GM18526 (cell line): Measurements from ENCODE around the gene SNURF.

Experiments used
- POLR2A ChIP-seq: IDR thresholded peaks from 3 replicates; pipeline ENCODE4 v1.6.1; 2011; ENCODE audit not compliant: insufficient read length; ENCODE audit errors: extremely low read depth

SNURF gene

DNA sequence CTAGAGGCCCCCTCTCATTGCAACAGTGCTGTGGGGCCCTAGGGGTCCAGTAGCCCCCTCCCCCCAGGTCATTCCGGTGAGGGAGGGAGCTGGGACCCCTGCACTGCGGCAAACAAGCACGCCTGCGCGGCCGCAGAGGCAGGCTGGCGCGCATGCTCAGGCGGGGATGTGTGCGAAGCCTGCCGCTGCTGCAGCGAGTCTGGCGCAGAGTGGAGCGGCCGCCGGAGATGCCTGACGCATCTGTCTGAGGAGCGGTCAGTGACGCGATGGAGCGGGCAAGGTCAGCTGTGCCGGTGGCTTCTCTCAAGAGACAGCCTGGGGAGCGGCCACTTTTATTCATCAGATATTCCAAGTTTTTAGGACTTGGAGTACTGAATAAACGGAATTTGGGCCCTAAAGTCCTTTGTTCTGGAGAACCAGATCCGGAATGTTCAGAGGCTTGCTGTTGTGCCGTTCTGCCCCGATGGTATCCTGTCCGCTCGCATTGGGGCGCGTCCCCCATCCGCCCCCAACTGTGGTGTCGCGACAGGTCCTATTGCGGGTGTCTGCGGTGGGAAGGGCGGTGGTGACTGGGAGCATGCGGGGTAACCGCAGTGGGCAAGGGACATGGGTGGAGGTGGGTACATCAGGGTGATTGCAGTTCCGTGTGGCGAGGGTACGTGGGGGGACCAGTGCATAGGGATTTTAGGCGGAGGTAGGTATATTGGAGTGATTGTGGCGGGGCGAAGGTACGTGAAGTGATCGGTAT is at the start of gene SNURF, which contains the start of gene SNRPN:
TSS of gene SNURF (plus strand) at position 205 of the 748 bp plus-strand sequence. CDS start at position 267, 62 bp downstream.
TSS of gene SNRPN (plus strand) at position 205 of the 748 bp plus-strand sequence. CDS start 19,467 bp downstream, outside the sequence.
- peak; percentile 86 for TF ChIP-seq POLR2A

DNA sequence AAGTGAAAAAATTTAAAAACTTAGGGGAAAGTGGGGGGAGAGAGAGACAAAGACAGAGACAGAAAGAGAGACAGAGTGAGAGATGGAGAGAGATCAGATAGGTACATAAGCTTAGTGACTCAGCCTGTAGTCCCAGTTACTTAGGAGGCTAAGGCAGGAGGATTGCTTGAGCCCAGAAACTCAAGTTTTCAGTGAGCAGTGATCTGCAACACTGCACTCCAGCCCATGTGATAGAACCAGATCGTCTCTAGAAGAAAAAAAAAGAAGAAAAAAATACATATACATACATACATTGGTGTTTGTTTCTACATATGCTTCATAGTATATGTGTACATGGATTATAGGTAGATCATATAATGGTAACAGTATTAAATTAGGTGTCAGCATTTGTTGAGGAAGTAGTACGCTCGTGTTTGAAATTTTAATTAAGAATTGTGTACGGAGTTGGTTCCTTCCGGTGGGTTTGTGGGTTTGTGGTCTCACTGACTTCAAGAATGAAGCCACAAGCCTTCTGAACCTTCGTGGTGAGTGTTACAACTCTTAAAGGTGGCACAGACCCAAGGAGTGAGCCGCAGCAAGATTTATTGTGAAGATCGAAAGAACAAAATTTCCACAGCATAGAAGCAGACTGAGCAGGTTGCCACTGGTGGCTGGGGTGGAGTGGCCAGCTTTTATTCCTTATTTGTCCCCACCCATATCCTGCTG is 38.3 kb upstream of the SNURF start:
- no peak for TF ChIP-seq POLR2A

DNA sequence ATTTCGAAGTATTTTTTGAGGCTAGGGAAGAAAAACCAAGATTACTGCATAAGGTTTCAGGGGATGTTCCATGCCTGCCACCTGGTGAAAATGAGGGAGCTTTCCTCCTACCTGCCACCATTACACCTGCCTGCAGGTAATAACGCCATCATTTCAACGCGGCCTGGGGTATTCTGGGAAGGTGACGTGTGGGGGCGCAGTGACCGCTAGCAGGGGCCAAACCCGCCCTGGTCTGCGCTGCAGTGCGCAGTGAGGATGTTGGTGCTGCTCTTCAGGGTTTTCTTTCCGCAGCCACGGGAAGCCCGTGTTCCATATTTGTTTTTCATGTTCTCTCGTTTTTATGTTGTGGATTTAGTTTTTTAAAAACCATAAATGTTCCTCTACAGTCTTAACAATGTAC is 37.4 kb upstream of the SNURF start:
- TF ChIP-seq POLR2A: no peak

DNA sequence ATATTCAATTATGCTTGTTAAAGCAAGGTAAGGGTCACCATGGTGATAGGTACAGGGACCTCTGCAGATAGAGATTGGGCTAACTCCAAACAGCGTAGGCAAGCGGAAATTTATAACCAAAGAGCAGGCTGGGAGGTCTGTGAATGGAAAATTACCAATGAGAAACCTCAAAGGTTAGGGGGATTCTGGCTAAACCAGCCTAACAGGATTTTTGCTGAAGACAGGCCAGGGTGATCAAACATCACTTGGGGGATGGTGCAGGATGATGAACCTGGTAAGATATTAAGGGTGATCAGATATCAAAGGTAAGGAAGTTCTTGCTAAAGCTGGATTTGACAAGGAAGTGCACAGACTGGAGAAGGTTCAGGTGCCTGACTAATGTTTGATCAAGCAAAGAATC is 35.3 kb upstream of the SNURF start:
- no peak for TF ChIP-seq POLR2A

DNA sequence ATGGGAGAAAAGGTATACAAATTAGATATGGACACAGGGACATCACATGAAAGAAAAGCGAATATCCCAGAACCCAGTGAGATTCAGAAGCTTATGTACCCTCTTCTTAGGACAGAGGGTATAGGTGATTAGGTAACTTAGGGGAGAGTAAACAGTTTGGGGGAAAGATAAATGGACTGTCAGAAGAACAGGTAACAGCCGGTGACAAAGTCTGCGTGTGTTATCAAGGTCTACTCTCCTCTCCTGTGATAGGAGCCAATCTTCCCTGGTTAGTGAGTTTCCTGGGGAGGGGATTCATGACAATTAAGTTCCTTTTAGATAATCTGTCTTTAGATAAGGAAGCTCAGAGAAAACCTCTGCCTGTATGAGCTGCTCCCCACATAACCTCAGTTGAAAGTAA is 30.6 kb upstream of the SNURF start:
- TF ChIP-seq POLR2A: no peak

GRCh38 chr15:24924621-24925020 is 30.2 kb upstream of the SNURF start:
- no peak for TF ChIP-seq POLR2A

- no peak for TF ChIP-seq POLR2A
These were observed 21.1 kb upstream of the SNURF start for GRCh38 chr15:24933716-24934115.

GRCh38 chr15:24940236-24940635 is 14.6 kb upstream of the SNURF start:
- no peak for TF ChIP-seq POLR2A

GRCh38 chr15:24943361-24943760 is 11.4 kb upstream of the SNURF start:
- TF ChIP-seq POLR2A: no peak

DNA sequence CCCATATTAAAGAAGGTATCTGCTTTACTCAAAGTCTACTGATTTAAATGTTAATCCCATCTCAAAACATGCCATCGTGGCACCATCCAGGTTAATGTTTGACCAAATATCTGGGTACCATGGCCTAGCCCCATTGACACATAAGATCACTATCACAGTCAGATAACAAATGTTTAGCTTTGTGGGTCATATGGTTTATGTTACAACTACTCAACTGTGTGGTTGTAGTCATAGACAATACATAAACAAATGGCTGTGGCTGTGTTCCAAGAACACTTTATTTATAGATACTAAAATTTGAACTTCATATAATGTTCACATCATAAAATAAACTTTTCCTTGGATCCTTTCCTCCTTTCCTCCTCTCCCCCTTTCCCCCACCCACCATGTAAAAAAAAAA is 9.8 kb upstream of the SNURF start:
- no peak for TF ChIP-seq POLR2A

DNA sequence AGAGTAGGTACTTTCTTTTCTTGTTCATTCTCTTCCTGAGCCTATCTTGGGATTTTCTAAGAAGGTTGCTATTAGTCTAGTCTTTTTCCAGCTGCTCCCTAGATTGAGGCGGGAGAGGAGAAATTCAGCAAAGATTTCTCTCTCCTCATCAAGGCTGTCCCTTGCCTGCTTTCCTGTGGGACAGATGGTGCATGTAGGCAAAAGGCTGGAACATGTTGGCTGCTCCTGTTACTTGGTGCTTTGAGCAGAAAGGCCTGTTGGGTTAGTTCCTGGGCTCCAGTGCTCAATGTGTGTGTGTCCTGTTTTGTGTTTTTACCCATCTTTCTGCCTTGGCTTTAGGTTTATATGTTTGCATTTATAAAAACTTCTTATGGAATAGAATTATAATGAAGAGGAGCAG is 9.1 kb upstream of the SNURF start:
- no peak for TF ChIP-seq POLR2A

- no peak for TF ChIP-seq POLR2A
These were observed 6.3 kb upstream of the SNURF start for GRCh38 chr15:24948495-24948894.

- no peak for TF ChIP-seq POLR2A
These were observed 739 bp downstream of the SNURF start for GRCh38 chr15:24955531-24955921.

- peak; percentile 38 for TF ChIP-seq POLR2A
These were observed 1.5 kb downstream of the SNURF start for GRCh38 chr15:24956111-24956838.

DNA sequence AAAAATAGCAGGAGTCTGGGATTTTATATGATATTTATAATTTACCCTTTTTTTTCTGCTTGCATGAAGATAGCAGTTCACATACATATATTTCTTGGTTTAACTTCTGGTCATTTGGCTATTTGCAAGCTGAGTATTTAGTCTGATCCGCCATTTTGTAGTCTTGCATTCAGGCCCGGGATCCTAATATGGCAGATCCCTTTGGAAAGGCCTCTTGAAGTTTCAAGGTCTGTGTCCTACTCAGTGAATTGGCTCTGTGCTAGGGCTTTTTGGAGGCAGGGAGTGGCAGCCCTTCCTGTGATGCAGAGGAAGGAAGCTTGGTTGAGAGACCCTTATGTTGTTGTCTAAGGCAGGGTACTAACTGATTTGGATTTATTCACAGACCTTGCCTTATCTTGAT is 2.9 kb downstream of the SNURF start:
- no peak for TF ChIP-seq POLR2A

- no peak for TF ChIP-seq POLR2A
These were observed 7.2 kb downstream of the SNURF start for GRCh38 chr15:24961967-24962366.
